Endothelial cell of umbilical vein (primary cell): ENCODE results near the gene ENKD1.

Source experiments
- CTCF ChIP-seq, 2 donors: IDR thresholded peaks; 1 replicate in 1 of 2; 2 replicates in 1 of 2; pipeline ENCODE4 v1.5.1; 2011; ENCODE audit warnings: low read length in 2 of 2, mild to moderate bottlenecking in 2 of 2, moderate library complexity in 2 of 2, control low read depth in 1 of 2, inconsistent platforms in 1 of 2, low read depth in 1 of 2; ENCODE audit not compliant: insufficient read depth in 1 of 2; ENCODE audit errors: extremely low read depth in 1 of 2
- FOS ChIP-seq: IDR thresholded peaks from 2 replicates; pipeline ENCODE4 v1.6.1; 2011; ENCODE audit warnings: mild to moderate bottlenecking, low read length, moderate library complexity, borderline replicate concordance; ENCODE audit not compliant: insufficient read depth
- MAX ChIP-seq: IDR thresholded peaks from 2 replicates; pipeline ENCODE4 v1.6.1; 2011; ENCODE audit not compliant: insufficient read depth, insufficient read length
- POLR2A ChIP-seq: IDR thresholded peaks from 2 replicates; pipeline ENCODE4 v1.6.1; 2012; ENCODE audit warnings: low read depth, mild to moderate bottlenecking, control low read depth, low read length
- POLR2AphosphoS5 ChIP-seq: IDR thresholded peaks from 2 replicates; pipeline ENCODE4 v1.6.1; 2012; ENCODE audit warnings: low read depth, mild to moderate bottlenecking, control low read depth, low read length, moderate library complexity; ENCODE audit not compliant: insufficient read depth

GRCh38 chr16:67694611-67695010 is 28.1 kb upstream of the ENKD1 start:
- TF ChIP-seq CTCF (IDR thresholded peaks at IDR 0.05; ENCODE audit: extremely low read depth in 1 of 2, insufficient read depth in 1 of 2, low read depth in 1 of 2, low read length in 2 of 2) (no peak), FOS (no peak), POLR2AphosphoS5 (no peak), MAX (no peak), POLR2A (no peak)
